ENCODE results near the gene GPR108. TPM values are rescaled to one million over a fixed set of nuclear protein-coding genes. Genes with fewer than 3 reads are reported as not detected.

The GPR108 gene
- total and polyA plus RNA-seq, 2 of the 13 experiments (the other 11 are each of a cell fraction or from before 2014, with no cell fraction given): 36.4 to 63.0 TPM

DNA sequence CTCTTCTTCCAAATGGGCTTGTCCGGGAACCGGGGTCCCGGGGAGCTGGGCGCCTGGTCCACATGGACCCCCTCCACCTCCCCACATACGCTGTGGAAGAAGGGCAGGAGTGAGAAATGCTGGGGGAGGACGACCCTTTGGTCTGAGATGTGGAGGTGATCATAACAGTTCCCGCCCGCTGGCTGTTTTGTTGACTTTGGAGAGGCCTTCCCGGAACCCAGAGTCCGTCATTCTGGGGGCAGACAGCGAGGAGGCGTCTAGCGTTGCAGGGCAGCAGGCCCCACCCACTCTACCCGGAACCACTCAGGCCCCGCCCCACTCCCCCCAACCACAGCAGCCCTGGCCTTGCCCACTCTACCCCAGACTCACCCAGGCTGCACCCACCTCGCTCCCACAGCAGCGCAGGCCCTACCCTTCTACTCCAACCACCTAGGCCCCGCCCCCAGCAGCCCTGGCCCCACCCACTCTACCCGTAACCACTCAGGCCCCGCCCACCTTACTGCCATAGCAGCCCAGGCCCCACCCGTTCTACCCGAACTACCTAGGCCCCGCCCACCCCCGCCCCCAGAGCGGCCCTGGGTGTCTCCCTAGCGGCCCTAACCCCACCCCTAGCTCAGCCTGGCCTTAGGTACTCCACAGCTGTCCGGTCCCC, 7.1 kb downstream of the GPR108 start (continued):
- TF ChIP-seq, protein P1, sequence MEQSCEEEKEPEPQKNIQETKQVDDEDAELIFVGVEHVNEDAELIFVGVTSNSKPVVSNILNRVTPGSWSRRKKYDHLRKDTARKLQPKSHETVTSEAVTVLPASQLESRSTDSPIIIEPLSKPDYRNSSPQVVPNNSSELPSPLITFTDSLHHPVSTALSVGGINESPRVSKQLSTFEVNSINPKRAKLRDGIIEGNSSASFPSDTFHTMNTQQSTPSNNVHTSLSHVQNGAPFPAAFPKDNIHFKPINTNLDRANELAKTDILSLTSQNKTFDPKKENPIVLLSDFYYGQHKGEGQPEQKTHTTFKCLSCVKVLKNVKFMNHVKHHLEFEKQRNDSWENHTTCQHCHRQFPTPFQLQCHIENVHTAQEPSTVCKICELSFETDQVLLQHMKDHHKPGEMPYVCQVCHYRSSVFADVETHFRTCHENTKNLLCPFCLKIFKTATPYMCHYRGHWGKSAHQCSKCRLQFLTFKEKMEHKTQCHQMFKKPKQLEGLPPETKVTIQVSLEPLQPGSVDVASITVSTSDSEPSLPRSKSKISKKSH (CRISPR knock-in tag; IDR thresholded peaks at IDR 0.05; ENCODE audit: borderline replicate concordance): no peak
- no peak; the same call in 1 of the 2 replicates for TF ChIP-seq JDP2 (CRISPR knock-in tag; IDR thresholded peaks at IDR 0.05; ENCODE audit: borderline replicate concordance)
- TF ChIP-seq, protein P2, sequence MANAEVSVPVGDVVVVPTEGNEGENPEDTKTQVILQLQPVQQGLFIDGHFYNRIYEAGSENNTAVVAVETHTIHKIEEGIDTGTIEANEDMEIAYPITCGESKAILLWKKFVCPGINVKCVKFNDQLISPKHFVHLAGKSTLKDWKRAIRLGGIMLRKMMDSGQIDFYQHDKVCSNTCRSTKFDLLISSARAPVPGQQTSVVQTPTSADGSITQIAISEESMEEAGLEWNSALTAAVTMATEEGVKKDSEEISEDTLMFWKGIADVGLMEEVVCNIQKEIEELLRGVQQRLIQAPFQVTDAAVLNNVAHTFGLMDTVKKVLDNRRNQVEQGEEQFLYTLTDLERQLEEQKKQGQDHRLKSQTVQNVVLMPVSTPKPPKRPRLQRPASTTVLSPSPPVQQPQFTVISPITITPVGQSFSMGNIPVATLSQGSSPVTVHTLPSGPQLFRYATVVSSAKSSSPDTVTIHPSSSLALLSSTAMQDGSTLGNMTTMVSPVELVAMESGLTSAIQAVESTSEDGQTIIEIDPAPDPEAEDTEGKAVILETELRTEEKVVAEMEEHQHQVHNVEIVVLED (CRISPR knock-in tag; IDR thresholded peaks at IDR 0.05; ENCODE audit: borderline replicate concordance): 0 out of 2 replicates have a peak, but pooled peaks have one; percentile 7
- no peak for TF ChIP-seq MZF1 (CRISPR knock-in tag; IDR thresholded peaks at IDR 0.05; ENCODE audit: borderline replicate concordance)
- no peak for TF ChIP-seq PRPF4 (IDR thresholded peaks at IDR 0.05; ENCODE audit: low read depth, low read length, poor library complexity, severe bottlenecking)
- TF ChIP-seq, protein P3, sequence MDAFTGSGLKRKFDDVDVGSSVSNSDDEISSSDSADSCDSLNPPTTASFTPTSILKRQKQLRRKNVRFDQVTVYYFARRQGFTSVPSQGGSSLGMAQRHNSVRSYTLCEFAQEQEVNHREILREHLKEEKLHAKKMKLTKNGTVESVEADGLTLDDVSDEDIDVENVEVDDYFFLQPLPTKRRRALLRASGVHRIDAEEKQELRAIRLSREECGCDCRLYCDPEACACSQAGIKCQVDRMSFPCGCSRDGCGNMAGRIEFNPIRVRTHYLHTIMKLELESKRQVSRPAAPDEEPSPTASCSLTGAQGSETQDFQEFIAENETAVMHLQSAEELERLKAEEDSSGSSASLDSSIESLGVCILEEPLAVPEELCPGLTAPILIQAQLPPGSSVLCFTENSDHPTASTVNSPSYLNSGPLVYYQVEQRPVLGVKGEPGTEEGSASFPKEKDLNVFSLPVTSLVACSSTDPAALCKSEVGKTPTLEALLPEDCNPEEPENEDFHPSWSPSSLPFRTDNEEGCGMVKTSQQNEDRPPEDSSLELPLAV (CRISPR knock-in tag; conservative IDR thresholded peaks at IDR 0.05; ENCODE audit: low read depth): no peak
- TF ChIP-seq, protein P4, sequence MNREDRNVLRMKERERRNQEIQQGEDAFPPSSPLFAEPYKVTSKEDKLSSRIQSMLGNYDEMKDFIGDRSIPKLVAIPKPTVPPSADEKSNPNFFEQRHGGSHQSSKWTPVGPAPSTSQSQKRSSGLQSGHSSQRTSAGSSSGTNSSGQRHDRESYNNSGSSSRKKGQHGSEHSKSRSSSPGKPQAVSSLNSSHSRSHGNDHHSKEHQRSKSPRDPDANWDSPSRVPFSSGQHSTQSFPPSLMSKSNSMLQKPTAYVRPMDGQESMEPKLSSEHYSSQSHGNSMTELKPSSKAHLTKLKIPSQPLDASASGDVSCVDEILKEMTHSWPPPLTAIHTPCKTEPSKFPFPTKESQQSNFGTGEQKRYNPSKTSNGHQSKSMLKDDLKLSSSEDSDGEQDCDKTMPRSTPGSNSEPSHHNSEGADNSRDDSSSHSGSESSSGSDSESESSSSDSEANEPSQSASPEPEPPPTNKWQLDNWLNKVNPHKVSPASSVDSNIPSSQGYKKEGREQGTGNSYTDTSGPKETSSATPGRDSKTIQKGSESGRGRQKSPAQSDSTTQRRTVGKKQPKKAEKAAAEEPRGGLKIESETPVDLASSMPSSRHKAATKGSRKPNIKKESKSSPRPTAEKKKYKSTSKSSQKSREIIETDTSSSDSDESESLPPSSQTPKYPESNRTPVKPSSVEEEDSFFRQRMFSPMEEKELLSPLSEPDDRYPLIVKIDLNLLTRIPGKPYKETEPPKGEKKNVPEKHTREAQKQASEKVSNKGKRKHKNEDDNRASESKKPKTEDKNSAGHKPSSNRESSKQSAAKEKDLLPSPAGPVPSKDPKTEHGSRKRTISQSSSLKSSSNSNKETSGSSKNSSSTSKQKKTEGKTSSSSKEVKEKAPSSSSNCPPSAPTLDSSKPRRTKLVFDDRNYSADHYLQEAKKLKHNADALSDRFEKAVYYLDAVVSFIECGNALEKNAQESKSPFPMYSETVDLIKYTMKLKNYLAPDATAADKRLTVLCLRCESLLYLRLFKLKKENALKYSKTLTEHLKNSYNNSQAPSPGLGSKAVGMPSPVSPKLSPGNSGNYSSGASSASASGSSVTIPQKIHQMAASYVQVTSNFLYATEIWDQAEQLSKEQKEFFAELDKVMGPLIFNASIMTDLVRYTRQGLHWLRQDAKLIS (CRISPR knock-in tag; IDR thresholded peaks at IDR 0.05): peak; percentile 38; the same call in 1 of the 2 replicates
- peak; percentile 84 for TF ChIP-seq ELF1 (CRISPR knock-in tag; IDR thresholded peaks at IDR 0.05)
- TF ChIP-seq, protein P5, sequence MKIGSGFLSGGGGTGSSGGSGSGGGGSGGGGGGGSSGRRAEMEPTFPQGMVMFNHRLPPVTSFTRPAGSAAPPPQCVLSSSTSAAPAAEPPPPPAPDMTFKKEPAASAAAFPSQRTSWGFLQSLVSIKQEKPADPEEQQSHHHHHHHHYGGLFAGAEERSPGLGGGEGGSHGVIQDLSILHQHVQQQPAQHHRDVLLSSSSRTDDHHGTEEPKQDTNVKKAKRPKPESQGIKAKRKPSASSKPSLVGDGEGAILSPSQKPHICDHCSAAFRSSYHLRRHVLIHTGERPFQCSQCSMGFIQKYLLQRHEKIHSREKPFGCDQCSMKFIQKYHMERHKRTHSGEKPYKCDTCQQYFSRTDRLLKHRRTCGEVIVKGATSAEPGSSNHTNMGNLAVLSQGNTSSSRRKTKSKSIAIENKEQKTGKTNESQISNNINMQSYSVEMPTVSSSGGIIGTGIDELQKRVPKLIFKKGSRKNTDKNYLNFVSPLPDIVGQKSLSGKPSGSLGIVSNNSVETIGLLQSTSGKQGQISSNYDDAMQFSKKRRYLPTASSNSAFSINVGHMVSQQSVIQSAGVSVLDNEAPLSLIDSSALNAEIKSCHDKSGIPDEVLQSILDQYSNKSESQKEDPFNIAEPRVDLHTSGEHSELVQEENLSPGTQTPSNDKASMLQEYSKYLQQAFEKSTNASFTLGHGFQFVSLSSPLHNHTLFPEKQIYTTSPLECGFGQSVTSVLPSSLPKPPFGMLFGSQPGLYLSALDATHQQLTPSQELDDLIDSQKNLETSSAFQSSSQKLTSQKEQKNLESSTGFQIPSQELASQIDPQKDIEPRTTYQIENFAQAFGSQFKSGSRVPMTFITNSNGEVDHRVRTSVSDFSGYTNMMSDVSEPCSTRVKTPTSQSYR (CRISPR knock-in tag; IDR thresholded peaks at IDR 0.05; ENCODE audit: borderline replicate concordance): peak; percentile 84; the same call in 1 of the 2 replicates
- no peak for TF ChIP-seq SMARCC2 (IDR thresholded peaks at IDR 0.05)
- TF ChIP-seq ZNF232 (CRISPR knock-in tag; IDR thresholded peaks at IDR 0.05; ENCODE audit: borderline replicate concordance): no peak
- no peak for TF ChIP-seq MED8 (CRISPR knock-in tag; IDR thresholded peaks at IDR 0.05; ENCODE audit: insufficient replicate concordance)
- TF ChIP-seq NR2F1 (CRISPR knock-in tag; IDR thresholded peaks at IDR 0.05): peak in 1 of 2 experiments; percentile 19; a peak in 1 of 4 replicates
- peak; percentile 67 for TF ChIP-seq NR2C2 (CRISPR knock-in tag; IDR thresholded peaks at IDR 0.05; ENCODE audit: borderline replicate concordance)
